ENCODE measurements around the gene CSNK1A1.
"Not testable (repeated sequence)": the region's sequence is repeated elsewhere in the genome, so short reads cannot be mapped to it uniquely, and the experiment has no call there.

The CSNK1A1 gene

DNA sequence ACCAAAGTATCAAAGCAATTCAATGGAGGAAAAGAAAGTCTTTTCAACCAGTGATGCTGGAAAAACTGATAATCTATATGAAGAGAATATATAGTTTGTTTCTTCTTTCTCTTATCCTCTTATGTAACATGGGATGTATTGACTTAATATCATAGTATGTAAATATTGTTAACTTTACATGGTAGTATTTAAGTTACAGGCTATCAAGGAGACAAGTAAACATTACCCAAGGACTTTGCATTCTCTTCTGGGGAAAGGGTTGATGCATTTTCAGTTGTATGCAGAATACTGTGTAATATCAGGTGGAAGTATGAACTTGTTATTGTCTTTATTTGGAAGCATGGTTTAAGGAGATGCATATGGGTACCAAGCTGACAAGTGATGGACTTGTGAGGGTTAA is 20.9 kb upstream of the CSNK1A1 start:
- DNase-seq, result no peak

GRCh38 chr5:149567226-149567625 is 16.0 kb upstream of the CSNK1A1 start:
- DNase-seq, result no peak

DNA sequence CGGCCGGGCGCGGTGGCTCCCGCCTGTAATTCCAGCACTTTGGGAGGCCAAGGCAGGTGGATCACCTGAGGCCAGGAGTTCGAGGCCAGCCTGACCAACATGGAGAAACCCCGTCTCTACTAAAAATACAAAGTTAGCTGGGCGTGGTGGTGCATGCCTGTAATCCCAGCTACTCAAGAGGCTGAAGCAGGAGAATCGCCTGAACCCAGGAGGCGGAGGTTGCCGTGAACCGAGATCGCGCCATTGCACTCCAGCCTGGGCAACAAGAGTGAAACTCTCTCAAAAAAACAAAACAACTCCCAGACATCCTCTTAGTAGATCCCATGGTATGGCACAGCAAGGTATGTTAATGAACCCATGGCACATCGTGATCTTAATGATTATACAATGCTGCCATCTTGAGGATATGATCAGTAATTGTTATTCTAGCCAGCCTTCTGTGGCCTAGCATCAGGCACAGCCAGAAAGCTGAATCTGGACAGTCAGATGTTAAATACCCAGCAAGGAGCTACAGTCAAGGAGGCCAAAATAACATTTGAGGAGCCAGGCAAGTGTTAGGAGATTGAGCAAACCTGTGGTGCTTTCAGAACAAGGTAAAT is 13.4 kb upstream of the CSNK1A1 start:
- not testable (repeated sequence) for DNase-seq

- no peak for DNase-seq
These were observed 12.2 kb upstream of the CSNK1A1 start for GRCh38 chr5:149563466-149563865.

DNA sequence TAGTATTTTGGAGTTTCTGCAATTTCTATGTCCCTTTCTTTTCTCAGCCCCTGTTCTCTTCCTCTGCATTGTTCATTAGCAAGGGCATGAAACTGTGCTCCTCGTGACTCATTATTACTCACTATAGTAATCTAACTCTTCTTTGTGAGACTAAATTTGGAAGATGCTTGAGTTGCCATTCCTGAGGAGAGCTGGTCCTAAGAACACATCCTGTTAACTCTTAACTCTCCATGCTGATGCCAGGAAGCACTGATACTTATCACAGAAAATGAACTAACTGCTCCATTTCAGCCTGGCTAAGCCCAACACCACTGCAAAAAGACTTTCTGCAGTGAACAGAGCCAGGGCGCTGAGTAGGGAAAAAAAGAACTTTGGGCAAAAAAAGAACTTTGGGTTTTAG is 10.6 kb upstream of the CSNK1A1 start:
- DNase-seq, result no peak

DNA sequence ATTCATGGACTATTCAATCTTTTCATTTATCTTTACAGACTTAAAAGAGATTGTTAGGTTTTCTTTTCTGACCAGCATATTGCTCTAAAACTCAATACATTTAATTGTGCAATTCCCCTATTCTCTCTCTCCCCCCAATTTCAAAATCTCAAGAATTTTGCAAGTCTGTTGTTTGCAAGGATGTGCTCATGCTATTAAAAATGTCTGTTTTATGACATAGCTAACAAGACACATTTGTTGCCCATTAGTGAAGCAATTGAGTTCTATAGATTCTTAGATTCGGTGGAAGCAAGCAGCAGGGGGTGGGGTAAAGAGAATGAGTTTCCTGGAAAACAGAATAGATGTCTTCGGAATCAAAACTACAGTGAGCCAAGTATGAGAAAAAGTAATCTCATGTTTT is 8.5 kb upstream of the CSNK1A1 start:
- no peak for DNase-seq

DNA sequence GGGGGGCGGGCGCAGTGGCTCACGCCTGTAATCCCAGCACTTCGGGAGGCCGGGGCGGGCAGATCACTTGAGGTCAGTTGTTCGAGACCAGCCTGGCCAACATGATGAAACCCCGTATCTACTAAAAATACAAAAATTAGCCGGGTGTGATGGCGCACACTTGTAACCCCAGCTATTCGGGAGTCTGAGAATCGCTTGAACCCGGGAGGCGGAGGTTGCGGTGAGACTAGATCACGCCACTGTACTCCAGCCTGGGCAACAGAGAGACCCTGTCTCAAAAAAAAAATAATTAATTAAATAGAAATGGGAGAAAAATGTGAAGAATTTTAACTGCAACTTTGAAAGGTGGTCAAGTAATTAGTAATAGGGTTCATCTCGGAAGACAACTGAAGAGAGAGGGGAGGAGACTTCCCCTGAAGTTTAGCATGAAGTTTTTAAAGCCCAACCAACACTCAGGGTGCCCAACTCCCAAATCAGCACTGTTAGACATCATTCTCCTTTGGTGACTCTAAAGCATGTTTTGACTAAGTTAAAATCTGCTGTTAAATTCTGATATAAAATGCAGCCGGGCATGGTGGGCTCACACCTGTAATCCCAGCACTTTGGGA is 1.4 kb upstream of the CSNK1A1 start:
- DNase-seq, result no peak

DNA sequence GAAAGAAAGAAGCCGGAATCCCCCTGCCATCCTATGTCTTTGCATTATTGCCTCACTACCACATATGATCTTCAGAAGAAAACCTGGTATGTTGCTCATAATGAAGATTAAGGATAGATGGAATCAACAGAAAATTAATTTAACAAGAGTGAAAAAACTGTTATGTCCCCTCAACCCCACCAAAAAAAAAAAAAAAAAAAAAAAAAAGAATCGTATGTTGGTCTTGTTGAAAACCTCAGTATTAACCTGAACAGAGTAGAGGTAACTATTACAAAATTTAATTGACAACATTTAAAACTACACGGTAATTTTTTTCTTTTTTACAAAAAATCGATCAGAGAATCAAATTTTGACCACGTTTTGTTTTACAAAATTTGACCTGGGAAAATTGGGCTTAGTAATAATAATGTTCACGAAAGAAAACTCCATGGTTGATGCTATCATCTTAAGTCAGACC is 827 bp upstream of the CSNK1A1 start:
- DNase-seq, result no peak

DNA sequence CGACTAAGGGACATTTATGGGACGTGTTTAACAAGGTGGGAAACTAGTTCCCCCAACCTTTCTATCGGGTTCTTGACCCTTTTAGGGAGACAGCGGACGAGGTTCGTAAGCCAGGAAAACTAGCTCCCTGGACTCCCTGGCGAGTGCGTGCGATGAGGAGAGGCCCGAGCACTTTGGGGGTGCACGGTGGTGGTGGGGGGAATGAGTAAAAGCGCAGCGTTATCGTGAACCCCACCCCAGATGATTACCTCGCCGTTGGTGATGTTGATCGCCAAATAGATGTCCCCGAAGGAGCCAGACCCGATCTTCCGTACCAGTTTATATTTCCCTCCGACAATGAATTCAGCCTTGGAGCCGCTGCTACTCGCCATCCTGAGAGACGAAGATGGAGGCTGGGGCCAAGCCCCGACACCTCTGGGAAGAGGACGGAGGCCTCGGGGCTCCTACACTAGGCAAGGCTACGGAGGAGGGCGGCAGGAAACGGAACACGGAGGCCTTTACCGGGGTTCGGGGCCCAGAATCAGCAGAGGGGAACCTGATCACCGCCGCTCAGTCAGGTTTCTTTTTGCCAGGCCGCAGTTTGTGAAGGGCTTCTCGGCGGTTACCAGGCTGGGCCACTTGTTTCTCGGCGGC is 529 bp downstream of the CSNK1A1 start:
- DNase-seq, result peak; percentile 24

GRCh38 chr5:149550268-149550583 is 1.0 kb downstream of the CSNK1A1 start:
- no peak for DNase-seq

DNA sequence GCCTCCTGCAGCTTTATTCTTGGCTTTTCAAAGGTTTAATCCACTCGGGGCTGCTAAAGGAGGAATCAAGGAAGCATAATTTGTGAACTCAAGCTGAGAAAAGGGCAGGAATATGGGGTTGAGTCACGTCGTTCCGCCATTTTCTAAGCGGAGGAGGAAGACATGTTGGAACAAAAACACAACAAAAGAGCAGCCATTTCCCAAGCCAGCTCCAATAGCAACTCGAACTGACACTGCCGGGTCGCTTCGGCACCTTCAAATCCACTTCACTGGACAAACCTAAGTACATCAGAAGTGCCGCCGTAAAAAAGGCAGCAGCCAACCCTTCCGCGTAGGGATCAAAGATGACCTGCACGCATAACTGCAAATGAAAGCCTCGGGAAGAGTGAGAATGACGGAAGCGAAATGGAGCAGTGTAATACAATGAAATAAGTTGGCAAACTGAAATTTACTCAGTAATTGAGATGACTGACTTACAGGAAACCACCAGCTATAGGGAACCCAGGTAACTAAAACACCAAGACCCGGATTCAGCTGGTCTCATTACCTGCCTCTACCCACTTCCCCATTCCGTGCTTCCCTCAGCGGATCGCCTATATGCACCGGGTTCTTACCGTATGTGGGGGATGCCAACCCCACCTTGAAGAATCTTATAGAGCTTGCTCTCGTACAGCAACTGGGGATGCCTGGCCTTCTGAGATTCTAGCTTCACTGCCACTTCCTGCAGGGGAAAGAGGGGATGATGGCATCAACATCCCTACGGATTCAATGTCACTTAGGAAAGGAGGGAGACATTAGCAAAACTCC is 1.6 kb downstream of the CSNK1A1 start:
- DNase-seq, result peak; percentile 12

- DNase-seq, result no peak
These were observed 4.3 kb downstream of the CSNK1A1 start for GRCh38 chr5:149546974-149547373.

- DNase-seq, result no peak
These were observed 5.9 kb downstream of the CSNK1A1 start for GRCh38 chr5:149545327-149545726.

- DNase-seq, result no peak
These were observed 7.2 kb downstream of the CSNK1A1 start for GRCh38 chr5:149544028-149544420.

DNA sequence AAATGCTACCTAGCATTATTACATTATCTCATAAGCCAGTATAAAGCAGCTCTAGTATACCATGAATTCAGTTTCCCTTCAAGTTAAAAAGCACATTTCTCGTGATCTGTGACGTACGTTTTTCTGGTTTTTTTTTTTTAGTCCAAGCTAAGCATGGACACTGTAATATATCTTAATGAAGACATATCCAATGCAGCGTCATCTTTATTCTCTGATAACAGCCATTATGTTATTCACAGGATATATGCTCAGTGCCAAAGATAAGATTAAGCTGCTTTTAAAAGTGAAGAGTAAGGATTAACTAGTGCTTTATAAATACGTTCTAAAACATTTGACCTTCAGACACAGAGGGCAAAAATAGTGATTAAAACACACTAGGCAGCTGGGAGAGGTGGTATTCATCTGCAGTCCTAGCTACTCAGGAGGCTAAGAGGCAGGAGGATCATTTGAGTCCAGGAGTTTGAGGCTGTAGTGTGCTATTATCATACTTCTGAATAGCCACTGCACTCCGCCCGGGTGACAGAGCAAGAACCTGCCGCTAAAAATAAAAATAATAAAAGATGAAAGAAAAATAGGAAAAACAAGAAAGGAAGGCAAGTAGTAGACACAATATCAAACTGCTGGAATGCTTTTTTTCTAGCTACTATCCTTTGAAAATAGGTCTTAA is 7.7 kb downstream of the CSNK1A1 start:
- DNase-seq, result no peak

DNA sequence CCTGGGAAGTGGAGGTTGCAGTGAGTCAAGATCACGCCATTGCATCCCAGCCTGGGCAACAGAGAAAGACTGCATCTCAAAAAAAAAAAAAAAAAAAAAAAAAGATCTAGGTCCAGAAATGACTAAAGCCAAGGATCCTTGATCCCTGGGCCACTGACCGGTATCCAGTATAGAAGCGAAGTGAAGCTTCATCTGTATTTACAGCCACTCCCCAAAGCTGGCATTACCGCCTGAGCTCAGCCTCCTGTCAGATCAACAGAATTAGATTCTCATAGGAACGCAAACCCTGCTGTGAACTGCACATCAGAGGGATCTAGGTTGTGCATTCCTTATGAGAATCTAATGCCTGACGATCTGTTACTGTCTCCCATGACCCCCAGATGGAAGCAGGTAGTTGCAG is 9.3 kb downstream of the CSNK1A1 start:
- no peak for DNase-seq

GRCh38 chr5:149540089-149540488 is 11.2 kb downstream of the CSNK1A1 start:
- no peak for DNase-seq

DNA sequence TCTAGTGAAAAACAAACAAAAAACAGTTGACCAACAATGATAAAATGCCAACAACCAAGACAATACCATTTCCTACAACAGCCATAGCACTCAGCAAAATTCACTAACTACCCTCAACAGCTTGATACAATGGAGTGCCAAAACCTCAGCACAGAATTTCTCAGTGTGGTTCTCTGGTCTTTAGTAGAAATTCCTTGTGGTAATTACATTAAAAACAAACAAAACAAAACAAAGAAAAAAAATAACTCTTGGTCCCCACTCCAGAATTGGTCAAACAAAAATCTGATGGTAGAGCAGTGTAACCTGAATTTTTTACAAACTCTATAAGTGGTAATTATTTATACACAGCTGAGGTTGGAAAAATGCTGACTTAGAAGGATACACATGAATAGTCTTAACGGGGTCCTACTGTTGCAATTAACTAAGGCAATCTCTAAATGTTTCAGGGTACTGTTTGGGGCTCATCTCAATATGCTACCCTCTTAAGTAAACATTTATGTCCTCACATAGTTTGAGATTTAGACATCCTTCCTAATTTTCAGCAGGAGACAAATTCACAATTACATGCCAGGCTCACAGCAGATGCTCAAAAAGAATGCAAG is 13.8 kb downstream of the CSNK1A1 start:
- no peak for DNase-seq

GRCh38 chr5:149535787-149536186 is 15.5 kb downstream of the CSNK1A1 start:
- not testable (repeated sequence) for DNase-seq

- no peak for DNase-seq
These were observed 18.8 kb downstream of the CSNK1A1 start for GRCh38 chr5:149532413-149532812.

- DNase-seq, result no peak
These were observed 21.8 kb downstream of the CSNK1A1 start for GRCh38 chr5:149529463-149529862.

DNA sequence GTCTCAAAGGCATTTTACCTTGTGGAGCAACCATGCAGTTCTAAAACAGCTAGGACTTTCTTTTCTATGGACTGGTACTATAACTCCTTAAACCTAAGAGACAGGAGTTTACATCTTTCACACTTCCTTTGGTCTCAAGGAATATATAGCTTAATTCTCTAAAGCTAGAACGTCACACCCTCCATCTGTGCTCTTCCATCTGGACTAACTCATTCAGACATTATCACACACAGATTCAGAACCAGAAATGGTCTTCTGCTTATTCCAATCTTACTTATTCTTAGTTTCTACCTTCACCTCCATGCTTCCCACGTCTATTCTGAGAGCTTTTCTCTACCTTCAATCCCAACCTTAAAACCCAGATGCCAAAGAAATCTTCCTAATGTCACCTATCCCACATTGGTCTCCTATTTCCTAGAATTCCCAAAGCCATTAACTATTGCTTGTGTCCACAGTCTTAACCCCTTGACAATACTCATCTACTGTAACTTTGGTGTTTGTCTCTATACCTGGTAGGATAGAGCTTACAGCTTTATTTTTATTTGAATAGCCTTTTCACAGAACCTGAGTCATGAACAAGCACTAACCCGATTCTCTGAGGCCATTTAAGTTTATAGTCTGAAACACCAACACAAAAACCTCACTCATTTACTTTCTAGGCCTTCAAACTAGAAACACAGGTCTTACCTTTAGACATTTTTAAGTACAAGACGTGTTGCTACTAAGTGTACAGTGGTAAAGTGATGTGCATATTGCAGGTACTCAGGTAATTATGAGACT is 22.8 kb downstream of the CSNK1A1 start:
- DNase-seq, result no peak

All from stimulated activated CD4-positive, alpha-beta T cell treated with anti-CD3 and anti-CD28 coated beads, Interleukin-12 subunit alpha, Interleukin-12 subunit beta, amount 100 ng/mL, for 4 hours (primary cell).